Measurements from ENCODE around the gene NBL1.

Gene NBL1

DNA sequence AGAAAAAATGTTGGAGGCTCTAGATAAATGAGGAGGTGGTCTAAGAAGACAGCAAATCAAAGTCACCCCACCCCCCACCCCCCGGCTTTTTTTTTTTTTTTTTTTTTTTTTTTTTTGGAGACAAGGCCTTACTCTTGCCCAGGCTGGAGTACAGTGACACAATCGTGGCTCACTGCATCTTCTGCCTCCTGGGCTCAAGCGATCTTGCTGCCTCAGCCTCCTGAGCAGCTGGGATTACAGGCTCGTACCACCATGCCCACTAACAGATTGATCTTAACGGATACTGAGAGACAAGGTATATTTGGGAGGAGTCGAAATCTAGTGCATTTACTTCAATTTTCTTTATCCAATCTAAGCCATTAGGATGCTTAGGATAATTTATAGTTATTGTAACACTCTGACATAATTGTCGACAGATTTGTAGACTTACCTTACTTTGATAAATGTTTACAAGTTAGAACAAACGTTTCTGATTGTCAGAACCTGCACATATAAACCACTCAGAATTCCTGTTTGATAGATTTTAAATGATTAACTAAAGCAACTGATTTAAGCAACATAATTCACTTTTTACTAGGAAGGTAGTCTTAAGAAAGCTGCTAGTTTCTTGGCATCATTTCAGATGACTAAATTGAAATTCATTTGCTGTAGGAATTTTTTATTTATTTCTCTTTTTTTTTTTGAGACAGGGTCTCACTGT is 33.7 kb upstream of the NBL1 start:
- peaks cover 76% of the 10 kb centered on the region for H3K79me2 ChIP-seq (ENCODE audit: control insufficient read depth, insufficient read depth, low read length, unreplicated experiment)

DNA sequence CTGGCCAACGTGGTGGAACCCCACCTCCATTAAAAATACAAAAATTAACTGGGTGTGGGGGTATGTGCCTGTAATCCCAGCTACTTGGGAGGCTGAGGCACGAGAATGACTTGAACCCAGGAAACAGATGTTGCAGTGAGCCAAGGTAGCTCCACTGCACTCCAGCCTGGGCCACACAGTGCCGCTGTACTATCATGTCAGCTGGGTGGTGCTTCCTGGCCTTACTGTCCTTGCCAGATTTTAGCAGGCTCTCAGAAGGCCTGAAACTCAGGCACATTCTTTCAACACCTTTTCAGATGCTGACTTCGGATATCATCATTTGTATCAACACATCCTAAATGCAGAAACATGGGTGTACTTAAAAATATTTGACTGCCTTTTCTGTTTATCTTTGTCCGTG is 31.6 kb upstream of the NBL1 start:
- Histone ChIP-seq H3K36me3 (ENCODE audit: insufficient read depth, low read length) (peaks cover 4% of the 10 kb centered on the region; the same call in 1 of the 2 replicates), H3K79me2 (ENCODE audit: control insufficient read depth, insufficient read depth, low read length, unreplicated experiment) (peaks cover 73% of the 10 kb centered on the region), H2AFZ (ENCODE audit: low read length, unreplicated experiment) (no peak overlapping the region), H3K4me3 (ENCODE audit: low read depth, low read length) (no peak overlapping the region), H3K27me3 (ENCODE audit: insufficient read depth, low read length) (no peaks in the 10 kb centered on the region), H3K27ac (ENCODE audit: low read depth, low read length) (no peak overlapping the region), H3K4me1 (ENCODE audit: control insufficient read depth, insufficient read depth, low read length, unreplicated experiment) (peaks cover 21% of the 10 kb centered on the region)

More for the DNA sequence above, 33.7 kb upstream of the NBL1 start:
- Histone ChIP-seq H3K27ac (ENCODE audit: low read depth, low read length) (no peak overlapping the region), H3K27me3 (ENCODE audit: insufficient read depth, low read length) (no peaks in the 10 kb centered on the region), H2AFZ (ENCODE audit: low read length, unreplicated experiment) (no peak overlapping the region), H3K36me3 (ENCODE audit: insufficient read depth, low read length) (no peaks in the 10 kb centered on the region), H3K4me1 (ENCODE audit: control insufficient read depth, insufficient read depth, low read length, unreplicated experiment) (peaks cover 29% of the 10 kb centered on the region), H3K4me3 (ENCODE audit: low read depth, low read length) (no peak overlapping the region)

DNA sequence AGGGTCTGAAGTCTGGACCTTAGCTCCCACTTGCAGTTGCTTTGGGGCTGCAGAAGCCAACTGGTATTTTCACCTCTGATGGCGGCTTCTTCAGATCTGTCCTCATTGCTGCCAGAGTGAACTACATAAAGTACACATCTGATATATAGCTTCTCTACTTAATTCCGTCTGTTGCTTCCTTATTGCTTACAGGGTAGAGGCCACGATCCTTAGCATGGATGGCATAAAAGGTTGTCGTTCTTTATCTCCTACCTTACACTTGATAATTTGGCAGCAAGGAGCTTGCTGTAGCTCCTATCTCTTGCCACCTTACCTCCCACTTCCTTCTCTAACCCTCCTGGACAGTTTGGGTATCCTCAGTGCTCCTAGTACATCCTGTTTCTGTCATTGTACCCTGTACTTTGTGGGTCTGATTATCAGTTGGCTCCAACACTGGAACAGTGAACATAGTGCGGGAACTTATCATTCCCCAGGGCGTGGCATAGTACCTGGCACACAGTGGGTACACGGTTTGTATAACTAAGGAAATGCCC is 30.9 kb upstream of the NBL1 start:
- H3K27ac ChIP-seq (ENCODE audit: low read depth, low read length): no peak overlapping the region
- no peaks in the 10 kb centered on the region for H3K27me3 ChIP-seq (ENCODE audit: insufficient read depth, low read length)
- H3K36me3 ChIP-seq (ENCODE audit: insufficient read depth, low read length): peaks cover 6% of the 10 kb centered on the region
- no peak overlapping the region for H2AFZ ChIP-seq (ENCODE audit: low read length, unreplicated experiment)
- H3K4me3 ChIP-seq (ENCODE audit: low read depth, low read length): no peak overlapping the region
- H3K79me2 ChIP-seq (ENCODE audit: control insufficient read depth, insufficient read depth, low read length, unreplicated experiment): peaks cover 68% of the 10 kb centered on the region
- H3K4me1 ChIP-seq (ENCODE audit: control insufficient read depth, insufficient read depth, low read length, unreplicated experiment): peaks cover 19% of the 10 kb centered on the region

GRCh38 chr1:19615438-19615837 is 28.7 kb upstream of the NBL1 start:
- no peaks in the 10 kb centered on the region for H3K27me3 ChIP-seq (ENCODE audit: insufficient read depth, low read length)
- H3K79me2 ChIP-seq (ENCODE audit: control insufficient read depth, insufficient read depth, low read length, unreplicated experiment): peaks cover 67% of the 10 kb centered on the region
- peaks cover 31% of the 10 kb centered on the region for H3K4me1 ChIP-seq (ENCODE audit: control insufficient read depth, insufficient read depth, low read length, unreplicated experiment)
- H3K27ac ChIP-seq (ENCODE audit: low read depth, low read length): no peak overlapping the region
- no peak overlapping the region for H3K4me3 ChIP-seq (ENCODE audit: low read depth, low read length)
- no peak overlapping the region for H2AFZ ChIP-seq (ENCODE audit: low read length, unreplicated experiment)
- peaks cover 10% of the 10 kb centered on the region for H3K36me3 ChIP-seq (ENCODE audit: insufficient read depth, low read length)

DNA sequence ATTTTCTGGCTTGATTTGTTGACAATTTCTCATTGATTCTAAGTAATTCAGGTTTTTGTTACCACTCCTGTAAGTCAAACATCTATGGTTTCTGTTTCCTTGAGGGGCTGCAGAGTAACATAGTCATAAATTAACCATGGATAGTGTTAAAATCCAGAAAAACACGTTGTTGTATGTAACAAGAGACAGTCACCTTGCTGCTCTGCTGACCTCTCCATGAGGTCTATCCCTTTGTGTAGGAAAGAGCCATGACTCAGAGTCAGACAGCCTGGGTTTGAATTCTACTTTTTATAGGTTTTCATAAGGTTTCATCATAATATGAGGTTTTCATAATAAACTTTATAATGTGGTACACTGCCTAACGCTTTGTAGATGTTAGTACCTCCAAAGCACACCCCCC is 27.6 kb upstream of the NBL1 start:
- no peaks in the 10 kb centered on the region for H3K27me3 ChIP-seq (ENCODE audit: insufficient read depth, low read length)
- H2AFZ ChIP-seq (ENCODE audit: low read length, unreplicated experiment): no peak overlapping the region
- peaks cover 10% of the 10 kb centered on the region for H3K36me3 ChIP-seq (ENCODE audit: insufficient read depth, low read length)
- H3K4me3 ChIP-seq (ENCODE audit: low read depth, low read length): no peak overlapping the region
- peaks cover 39% of the 10 kb centered on the region for H3K4me1 ChIP-seq (ENCODE audit: control insufficient read depth, insufficient read depth, low read length, unreplicated experiment)
- peak overlapping the region; percentile 19 for H3K27ac ChIP-seq (ENCODE audit: low read depth, low read length)
- H3K79me2 ChIP-seq (ENCODE audit: control insufficient read depth, insufficient read depth, low read length, unreplicated experiment): peaks cover 64% of the 10 kb centered on the region

DNA sequence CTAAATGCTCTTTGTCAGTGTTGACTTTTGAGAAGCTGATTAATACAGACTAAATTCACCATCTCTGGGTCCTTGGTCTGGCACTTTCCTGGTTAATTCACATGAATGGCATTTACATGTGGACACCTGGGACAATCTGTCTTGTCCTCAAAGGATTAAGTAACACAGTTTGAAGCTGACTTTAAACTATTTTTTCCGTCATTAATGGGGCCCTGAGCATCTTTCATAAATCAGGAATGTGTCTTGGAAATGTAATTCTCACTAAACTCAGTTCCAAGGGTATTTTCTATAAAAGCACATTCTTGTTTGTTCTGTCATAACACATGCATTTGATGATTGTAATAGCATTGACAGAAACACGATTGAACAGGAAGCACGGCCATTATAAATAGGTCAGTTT is 26.7 kb upstream of the NBL1 start:
- Histone ChIP-seq H3K27me3 (ENCODE audit: insufficient read depth, low read length) (no peaks in the 10 kb centered on the region), H3K4me1 (ENCODE audit: control insufficient read depth, insufficient read depth, low read length, unreplicated experiment) (peaks cover 48% of the 10 kb centered on the region), H3K27ac (ENCODE audit: low read depth, low read length) (peak overlapping the region; percentile 12; the same call in 1 of the 2 replicates), H3K36me3 (ENCODE audit: insufficient read depth, low read length) (peaks cover 10% of the 10 kb centered on the region), H2AFZ (ENCODE audit: low read length, unreplicated experiment) (no peak overlapping the region), H3K4me3 (ENCODE audit: low read depth, low read length) (no peak overlapping the region), H3K79me2 (ENCODE audit: control insufficient read depth, insufficient read depth, low read length, unreplicated experiment) (peaks cover 65% of the 10 kb centered on the region)

GRCh38 chr1:19618428-19618827 is 25.7 kb upstream of the NBL1 start:
- H2AFZ ChIP-seq (ENCODE audit: low read length, unreplicated experiment): no peak overlapping the region
- H3K36me3 ChIP-seq (ENCODE audit: insufficient read depth, low read length): peaks cover 13% of the 10 kb centered on the region
- peaks cover 61% of the 10 kb centered on the region for H3K79me2 ChIP-seq (ENCODE audit: control insufficient read depth, insufficient read depth, low read length, unreplicated experiment)
- H3K4me1 ChIP-seq (ENCODE audit: control insufficient read depth, insufficient read depth, low read length, unreplicated experiment): peaks cover 57% of the 10 kb centered on the region
- H3K27ac ChIP-seq (ENCODE audit: low read depth, low read length): no peak overlapping the region
- H3K4me3 ChIP-seq (ENCODE audit: low read depth, low read length): no peak overlapping the region
- H3K27me3 ChIP-seq (ENCODE audit: insufficient read depth, low read length): no peaks in the 10 kb centered on the region

DNA sequence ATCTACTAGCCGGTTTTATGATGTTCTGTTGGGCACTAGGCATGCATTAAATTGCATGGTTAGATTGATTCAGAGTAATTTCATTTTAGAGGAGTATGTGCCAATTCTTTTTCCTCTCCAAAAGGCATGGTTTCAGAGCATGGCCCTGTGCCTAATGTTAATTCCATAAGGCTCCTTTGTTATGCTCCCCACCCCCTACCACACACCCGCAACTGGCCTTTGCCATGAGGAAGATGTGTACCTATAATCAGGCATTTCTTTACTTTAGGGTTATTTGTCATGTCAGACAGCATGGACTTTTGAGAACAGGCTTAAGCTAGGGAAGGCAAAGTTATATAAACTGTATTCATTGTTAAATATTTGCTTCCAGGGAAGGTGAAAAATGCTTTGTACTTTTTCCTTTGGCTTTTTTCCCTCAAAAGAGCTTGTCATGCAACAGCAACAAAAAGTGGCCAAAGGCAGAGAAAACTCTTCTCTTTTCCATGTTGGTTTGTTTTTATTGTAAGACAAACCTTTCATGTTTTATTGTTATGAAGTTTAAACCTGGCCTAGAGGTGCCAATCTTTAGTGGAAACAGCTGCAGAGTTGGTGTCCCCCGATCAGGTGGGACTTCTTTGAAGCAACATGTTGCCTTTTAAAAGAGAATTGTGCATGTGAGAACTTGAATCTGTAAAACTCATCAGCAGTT is 24.3 kb upstream of the NBL1 start:
- no peak overlapping the region for H2AFZ ChIP-seq (ENCODE audit: low read length, unreplicated experiment)
- H3K27ac ChIP-seq (ENCODE audit: low read depth, low read length): peak overlapping the region; percentile 70; the same call in 1 of the 2 replicates
- peaks cover 24% of the 10 kb centered on the region for H3K36me3 ChIP-seq (ENCODE audit: insufficient read depth, low read length)
- peaks cover 60% of the 10 kb centered on the region for H3K4me1 ChIP-seq (ENCODE audit: control insufficient read depth, insufficient read depth, low read length, unreplicated experiment)
- peaks cover 63% of the 10 kb centered on the region for H3K79me2 ChIP-seq (ENCODE audit: control insufficient read depth, insufficient read depth, low read length, unreplicated experiment)
- no peaks in the 10 kb centered on the region for H3K27me3 ChIP-seq (ENCODE audit: insufficient read depth, low read length)
- no peak overlapping the region for H3K4me3 ChIP-seq (ENCODE audit: low read depth, low read length)

DNA sequence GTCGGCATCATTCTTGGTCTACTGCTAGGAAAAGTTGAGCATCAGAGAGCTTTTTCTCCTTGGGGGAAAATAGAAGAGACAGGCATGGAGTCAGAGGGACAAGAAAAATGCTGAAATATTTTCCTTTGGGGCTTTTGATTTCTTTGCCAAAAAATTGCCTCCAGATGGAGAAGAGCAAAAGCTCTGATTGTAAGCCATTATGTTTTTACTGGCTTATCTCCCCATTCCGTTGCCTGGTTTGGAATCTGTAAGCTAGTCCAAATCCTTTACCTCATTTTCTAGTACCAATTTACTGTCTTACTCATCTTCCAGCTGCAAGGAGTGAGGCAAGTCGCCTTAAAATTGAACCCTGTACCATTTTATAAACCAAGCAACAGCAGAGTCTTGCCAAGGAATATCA is 23.3 kb upstream of the NBL1 start:
- H3K4me3 ChIP-seq (ENCODE audit: low read depth, low read length): peak overlapping the region; percentile 17; the same call in 1 of the 2 replicates
- H3K79me2 ChIP-seq (ENCODE audit: control insufficient read depth, insufficient read depth, low read length, unreplicated experiment): peaks cover 56% of the 10 kb centered on the region

DNA sequence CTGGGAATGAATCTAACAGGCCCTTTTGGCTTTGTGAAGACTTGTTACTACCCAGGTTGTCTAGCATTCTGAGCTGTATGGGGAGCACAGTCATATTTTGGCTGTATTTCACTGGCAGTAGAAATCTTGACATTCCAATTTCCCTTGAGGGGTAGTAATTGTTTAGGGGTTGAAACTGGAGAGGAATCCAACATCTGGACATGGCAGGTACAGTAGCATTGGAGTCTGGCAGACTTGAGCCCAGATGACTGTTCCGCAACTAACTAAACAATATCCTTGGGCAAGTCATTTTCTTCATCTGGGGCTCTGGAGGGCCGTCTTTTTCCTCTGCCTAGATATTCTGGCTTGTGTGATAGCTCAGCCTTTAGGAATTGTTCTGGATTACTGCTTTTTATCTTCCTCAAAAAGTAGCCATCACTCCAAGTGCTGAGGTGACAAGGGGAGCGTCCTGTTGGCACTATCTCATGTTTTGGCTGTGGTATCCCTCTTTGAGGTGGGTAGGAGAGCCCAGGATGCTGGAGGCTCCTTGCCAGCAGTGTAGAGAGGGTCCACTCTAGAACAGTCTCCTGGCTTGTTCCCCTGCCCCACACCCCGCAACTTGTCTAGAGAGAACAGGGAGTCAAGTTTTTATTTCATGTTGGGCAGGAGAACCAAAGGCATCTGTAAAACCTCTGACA is 22.7 kb upstream of the NBL1 start:
- Histone ChIP-seq H3K27me3 (ENCODE audit: insufficient read depth, low read length) (no peaks in the 10 kb centered on the region), H3K4me1 (ENCODE audit: control insufficient read depth, insufficient read depth, low read length, unreplicated experiment) (peaks cover 58% of the 10 kb centered on the region), H2AFZ (ENCODE audit: low read length, unreplicated experiment) (no peak overlapping the region), H3K36me3 (ENCODE audit: insufficient read depth, low read length) (peaks cover 32% of the 10 kb centered on the region), H3K27ac (ENCODE audit: low read depth, low read length) (peak overlapping the region; percentile 70), H3K4me3 (ENCODE audit: low read depth, low read length) (peak overlapping the region; percentile 17; the same call in 1 of the 2 replicates), H3K79me2 (ENCODE audit: control insufficient read depth, insufficient read depth, low read length, unreplicated experiment) (peaks cover 52% of the 10 kb centered on the region)

More for the DNA sequence above, 23.3 kb upstream of the NBL1 start:
- no peaks in the 10 kb centered on the region for H3K27me3 ChIP-seq (ENCODE audit: insufficient read depth, low read length)
- peaks cover 28% of the 10 kb centered on the region for H3K36me3 ChIP-seq (ENCODE audit: insufficient read depth, low read length)
- H2AFZ ChIP-seq (ENCODE audit: low read length, unreplicated experiment): no peak overlapping the region
- peaks cover 60% of the 10 kb centered on the region for H3K4me1 ChIP-seq (ENCODE audit: control insufficient read depth, insufficient read depth, low read length, unreplicated experiment)
- H3K27ac ChIP-seq (ENCODE audit: low read depth, low read length): peak overlapping the region; percentile 70
